KMS-11 (cell line): ENCODE results near the gene FBXO45.

ENCODE experiments used
- H2AFZ ChIP-seq: fragments of 200-600 bp; sonication (generic); 2 replicates; pipeline ENCODE4 v1.6.1; 2016; ENCODE audit warnings: antibody characterized with exemption, mixed run types, low read depth
- H3K27ac ChIP-seq: fragments of 200-600 bp; sonication (generic); 2 replicates; pipeline ENCODE4 v1.6.1; 2016; ENCODE audit warnings: mild to moderate bottlenecking, mixed run types
- H3K27me3 ChIP-seq: fragments of 200-600 bp; sonication (generic); 2 replicates; pipeline ENCODE4 v1.6.1; 2017; ENCODE audit warnings: mild to moderate bottlenecking, low read depth, mixed run types, moderate library complexity; ENCODE audit not compliant: insufficient read depth
- H3K36me3 ChIP-seq: fragments of 200-600 bp; sonication (generic); 2 replicates; pipeline ENCODE4 v1.6.1; 2017; ENCODE audit warnings: mild to moderate bottlenecking, mixed run types; ENCODE audit not compliant: insufficient read depth
- H3K4me1 ChIP-seq: fragments of 200-600 bp; sonication (generic); 2 replicates; pipeline ENCODE4 v1.6.1; 2016; ENCODE audit warnings: mild to moderate bottlenecking, low read depth, mixed run types; ENCODE audit not compliant: poor library complexity, severe bottlenecking
- H3K4me2 ChIP-seq: fragments of 200-600 bp; sonication (generic); 2 replicates; pipeline ENCODE4 v1.7.0; 2016; ENCODE audit warnings: mild to moderate bottlenecking, mixed run types
- H3K4me3 ChIP-seq: fragments of 200-600 bp; sonication (generic); IDR thresholded peaks from 2 replicates; pipeline ENCODE4 v1.6.1; 2017; ENCODE audit warnings: low read depth, low read length, mixed read lengths; ENCODE audit not compliant: insufficient read depth
- H3K79me2 ChIP-seq: fragments of 200-600 bp; sonication (generic); 2 replicates; pipeline ENCODE4 v1.6.1; 2016; ENCODE audit warnings: low read depth, mixed run types; ENCODE audit not compliant: insufficient read depth
- H3K9ac ChIP-seq: fragments of 200-600 bp; sonication (generic); 2 replicates; pipeline ENCODE4 v1.6.1; 2016; ENCODE audit warnings: mild to moderate bottlenecking, mixed run types
- H4K20me1 ChIP-seq: fragments of 200-600 bp; sonication (generic); 2 replicates; pipeline ENCODE4 v1.6.1; 2016; ENCODE audit warnings: mild to moderate bottlenecking, mixed run types; ENCODE audit not compliant: insufficient read depth
- TF ChIP-seq, protein P1 (sequence below): fragments of 200-600 bp; sonication (generic); conservative IDR thresholded peaks from 2 replicates; pipeline ENCODE4 v1.6.1; 2017; ENCODE audit warnings: low read depth, mild to moderate bottlenecking, antibody characterized with exemption, low read length, moderate library complexity, mixed read lengths

The FBXO45 gene

DNA sequence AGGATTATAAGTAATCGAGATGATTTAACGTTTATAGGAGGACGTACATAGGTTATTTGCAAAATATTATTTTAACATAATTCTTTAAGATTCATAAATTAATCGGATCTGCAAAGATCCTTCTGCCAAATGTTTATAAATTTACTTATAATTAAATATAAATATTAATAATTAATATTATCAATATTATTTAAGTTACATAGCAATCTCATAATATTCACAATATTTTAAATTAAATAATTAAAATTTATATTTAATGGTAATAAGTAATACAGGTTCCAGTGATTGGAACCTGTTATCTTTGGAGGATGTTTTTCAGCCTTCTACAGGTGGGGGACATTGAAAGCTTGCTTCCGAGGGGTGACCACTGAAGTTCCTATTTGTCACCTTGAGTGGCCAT is 16.2 kb upstream of the FBXO45 start:
- H2AFZ ChIP-seq, result no peak overlapping the region
- no peaks in the 10 kb centered on the region for H3K27me3 ChIP-seq
- H3K9ac ChIP-seq, result no peak overlapping the region
- no peaks in the 10 kb centered on the region for H3K79me2 ChIP-seq
- H3K4me1 ChIP-seq, result no peaks in the 10 kb centered on the region
- H3K36me3 ChIP-seq, result no peaks in the 10 kb centered on the region
- no peak overlapping the region for H3K4me3 ChIP-seq
- TF ChIP-seq, protein P1, sequence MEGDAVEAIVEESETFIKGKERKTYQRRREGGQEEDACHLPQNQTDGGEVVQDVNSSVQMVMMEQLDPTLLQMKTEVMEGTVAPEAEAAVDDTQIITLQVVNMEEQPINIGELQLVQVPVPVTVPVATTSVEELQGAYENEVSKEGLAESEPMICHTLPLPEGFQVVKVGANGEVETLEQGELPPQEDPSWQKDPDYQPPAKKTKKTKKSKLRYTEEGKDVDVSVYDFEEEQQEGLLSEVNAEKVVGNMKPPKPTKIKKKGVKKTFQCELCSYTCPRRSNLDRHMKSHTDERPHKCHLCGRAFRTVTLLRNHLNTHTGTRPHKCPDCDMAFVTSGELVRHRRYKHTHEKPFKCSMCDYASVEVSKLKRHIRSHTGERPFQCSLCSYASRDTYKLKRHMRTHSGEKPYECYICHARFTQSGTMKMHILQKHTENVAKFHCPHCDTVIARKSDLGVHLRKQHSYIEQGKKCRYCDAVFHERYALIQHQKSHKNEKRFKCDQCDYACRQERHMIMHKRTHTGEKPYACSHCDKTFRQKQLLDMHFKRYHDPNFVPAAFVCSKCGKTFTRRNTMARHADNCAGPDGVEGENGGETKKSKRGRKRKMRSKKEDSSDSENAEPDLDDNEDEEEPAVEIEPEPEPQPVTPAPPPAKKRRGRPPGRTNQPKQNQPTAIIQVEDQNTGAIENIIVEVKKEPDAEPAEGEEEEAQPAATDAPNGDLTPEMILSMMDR, result no peak
- H3K27ac ChIP-seq, result no peak overlapping the region
- no peak overlapping the region for H3K4me2 ChIP-seq
- no peaks in the 10 kb centered on the region for H4K20me1 ChIP-seq

DNA sequence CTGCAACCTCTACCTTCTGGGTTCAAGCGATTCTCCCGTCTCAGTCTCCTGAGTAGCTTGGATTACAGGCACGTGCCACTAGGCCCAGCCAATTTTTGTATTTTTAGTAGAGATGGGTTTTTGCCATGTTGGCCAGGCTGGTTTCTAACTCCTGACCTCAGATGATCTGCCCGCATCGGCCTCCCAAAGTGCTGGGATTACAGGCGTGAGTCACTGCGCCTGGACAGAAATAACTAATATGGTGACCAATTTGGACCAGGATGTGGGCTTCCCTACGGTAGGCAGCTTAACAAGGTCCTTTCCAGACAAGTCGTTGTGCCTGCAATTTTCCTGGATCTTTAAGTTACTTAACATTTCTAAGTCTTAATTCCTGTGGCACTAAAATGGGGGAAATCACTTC is 14.9 kb upstream of the FBXO45 start:
- no peaks in the 10 kb centered on the region for H3K79me2 ChIP-seq
- no peaks in the 10 kb centered on the region for H4K20me1 ChIP-seq
- no peak overlapping the region for H3K9ac ChIP-seq
- TF ChIP-seq, protein P1, result no peak
- H3K4me3 ChIP-seq, result no peak overlapping the region
- H3K4me1 ChIP-seq, result no peaks in the 10 kb centered on the region
- H3K27ac ChIP-seq, result no peak overlapping the region
- H3K4me2 ChIP-seq, result no peak overlapping the region
- H2AFZ ChIP-seq, result no peak overlapping the region
- no peaks in the 10 kb centered on the region for H3K27me3 ChIP-seq
- H3K36me3 ChIP-seq, result no peaks in the 10 kb centered on the region

DNA sequence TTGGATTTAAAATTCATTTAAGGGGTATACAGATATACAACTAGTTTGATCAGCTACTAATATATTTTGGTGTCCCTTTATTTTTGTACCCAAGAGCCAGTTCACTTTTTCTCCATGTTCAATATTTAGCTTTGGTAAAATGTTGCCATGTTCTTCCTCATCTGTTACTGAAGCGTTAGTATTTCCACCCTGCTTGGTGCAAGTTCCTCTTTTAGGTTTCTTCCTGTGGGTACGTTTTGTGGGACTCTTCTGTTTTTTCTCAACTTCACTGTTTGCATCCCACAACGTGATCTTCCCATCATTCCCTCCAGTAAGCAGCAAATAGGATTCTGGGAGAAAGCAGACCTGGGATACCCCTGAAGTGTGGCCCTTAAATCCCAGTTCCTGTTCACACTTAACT is 14.3 kb upstream of the FBXO45 start:
- Histone ChIP-seq H3K4me1 (no peaks in the 10 kb centered on the region), H3K27ac (no peak overlapping the region), H4K20me1 (no peaks in the 10 kb centered on the region), H3K79me2 (no peaks in the 10 kb centered on the region), H2AFZ (no peak overlapping the region), H3K9ac (no peak overlapping the region), H3K4me3 (no peak overlapping the region), H3K27me3 (no peaks in the 10 kb centered on the region), H3K4me2 (no peak overlapping the region), H3K36me3 (no peaks in the 10 kb centered on the region)
- TF ChIP-seq, protein P1, result no peak

DNA sequence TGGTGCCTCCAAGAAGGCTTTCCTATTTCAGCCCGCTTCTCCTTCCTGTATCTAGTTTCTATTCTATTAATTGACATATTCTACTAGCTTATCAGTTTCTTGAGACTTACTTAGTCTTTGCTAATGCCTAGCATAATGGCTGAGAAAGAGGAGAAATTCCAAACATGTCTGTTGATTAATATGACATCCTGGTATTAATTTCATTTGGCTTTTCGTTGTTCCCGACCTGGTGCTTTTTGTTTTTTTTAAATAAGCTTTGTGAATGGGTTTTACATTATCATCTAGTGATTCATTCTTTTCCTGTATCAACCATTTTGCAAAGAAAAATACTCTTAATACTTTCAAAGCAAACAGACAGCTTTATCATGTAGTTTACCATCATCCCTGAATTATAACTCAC is 13.2 kb upstream of the FBXO45 start:
- H3K4me1 ChIP-seq, result no peaks in the 10 kb centered on the region
- TF ChIP-seq, protein P1, result no peak
- no peak overlapping the region for H2AFZ ChIP-seq
- no peaks in the 10 kb centered on the region for H3K36me3 ChIP-seq
- no peak overlapping the region for H3K4me3 ChIP-seq
- no peaks in the 10 kb centered on the region for H3K27me3 ChIP-seq
- H3K27ac ChIP-seq, result no peak overlapping the region
- no peaks in the 10 kb centered on the region for H3K79me2 ChIP-seq
- no peak overlapping the region for H3K9ac ChIP-seq
- H4K20me1 ChIP-seq, result no peaks in the 10 kb centered on the region
- no peak overlapping the region for H3K4me2 ChIP-seq

DNA sequence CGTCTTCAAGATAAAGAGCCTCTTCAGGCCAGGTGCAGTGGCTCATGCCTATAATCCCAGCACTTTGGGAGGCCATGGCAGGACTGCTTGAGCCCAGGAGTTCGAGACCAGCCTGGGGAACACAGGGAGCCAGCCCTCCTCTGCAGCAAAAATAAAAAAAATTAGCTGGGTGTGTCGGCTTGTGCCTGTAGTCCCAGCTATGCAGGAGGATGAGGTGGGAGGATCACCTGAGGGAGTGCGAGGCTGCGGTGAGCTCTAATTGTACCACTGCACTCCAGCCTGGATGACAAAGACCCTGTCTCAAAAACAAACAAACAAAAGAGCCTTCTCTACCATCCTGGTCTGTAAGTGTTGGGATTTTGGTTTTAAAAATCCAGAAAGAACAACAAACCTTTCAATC is 11.2 kb upstream of the FBXO45 start:
- Histone ChIP-seq H3K9ac (no peak overlapping the region), H3K36me3 (no peaks in the 10 kb centered on the region), H3K27me3 (no peaks in the 10 kb centered on the region), H3K79me2 (0 out of 2 replicates have a peak, but pooled peaks cover 4% of the 10 kb centered on the region), H3K27ac (no peak overlapping the region), H3K4me3 (no peak overlapping the region), H3K4me1 (no peaks in the 10 kb centered on the region), H3K4me2 (no peak overlapping the region), H2AFZ (no peak overlapping the region), H4K20me1 (no peaks in the 10 kb centered on the region)
- TF ChIP-seq, protein P1, result no peak
